ENCODE results near the gene CILP. TPM values are rescaled to one million over a fixed set of nuclear protein-coding genes. Genes with fewer than 3 reads are reported as not detected.
"Not testable (repeated sequence)": the region's sequence is repeated elsewhere in the genome, so short reads cannot be mapped to it uniquely, and the experiment has no call there.

CILP gene
- total and polyA plus RNA-seq, 2 experiments from 2014 or later, result 0.03 TPM; not detected in 1

DNA sequence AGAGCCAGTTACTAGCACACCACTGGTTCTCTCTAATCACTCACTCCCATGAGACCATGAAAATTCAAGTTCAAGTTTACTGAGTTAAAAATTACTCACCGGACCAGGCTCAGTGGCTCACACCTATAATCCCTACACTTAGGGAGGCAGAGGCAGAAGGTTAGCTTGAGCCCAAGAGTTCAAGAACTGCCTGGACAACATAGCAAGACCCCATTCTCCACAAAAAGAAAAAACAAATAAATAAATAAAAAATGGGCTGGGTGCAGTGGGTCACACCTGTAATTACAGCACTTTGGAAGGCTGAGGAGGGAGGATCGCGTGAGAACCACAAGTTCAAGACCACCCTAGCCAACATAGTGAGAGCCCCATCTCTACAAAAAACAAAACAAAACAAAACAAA lies 21.2 kb upstream of the CILP start:
- H3K27me3 Mint-ChIP-seq (ENCODE audit: insufficient read depth, low read depth, poor library complexity), result peaks cover 3% of the 10 kb centered on the region
- Histone ChIP-seq H3K27ac (ENCODE audit: low read depth) (no peak overlapping the region), H2AFZ (no peak overlapping the region), H3K27me3 (ENCODE audit: insufficient read depth) (no peaks in the 10 kb centered on the region), H3K79me2 (replicated peaks; ENCODE audit: insufficient read depth) (no peaks in the 10 kb centered on the region), H3K36me3 (ENCODE audit: insufficient read depth) (no peaks in the 10 kb centered on the region), H3K9me2 (ENCODE audit: insufficient read depth) (no peaks in the 10 kb centered on the region), H3K4me1 (ENCODE audit: insufficient read depth) (peaks cover 1% of the 10 kb centered on the region; the same call in 1 of the 2 replicates), H4K20me1 (replicated peaks; ENCODE audit: insufficient read depth) (no peaks in the 10 kb centered on the region), H3K4me2 (no peak overlapping the region), H3K4me3 (no peak overlapping the region), H3F3A (replicated peaks; ENCODE audit: low read depth) (0 out of 2 replicates have a peak, but pooled peaks cover 3% of the 10 kb centered on the region)
- DNase-seq (ENCODE audit: low spot score), result no peak
- no peak overlapping the region for H3K27ac Mint-ChIP-seq
- H3K4me3 Mint-ChIP-seq, result no peak overlapping the region
- no peak for ATAC-seq
- no peaks in the 10 kb centered on the region for H3K4me1 Mint-ChIP-seq
- no peaks in the 10 kb centered on the region for H3K9me3 Mint-ChIP-seq
- H3K36me3 Mint-ChIP-seq (ENCODE audit: low read depth), result no peaks in the 10 kb centered on the region
- TF ChIP-seq EZH2 (IDR thresholded peaks at IDR 0.05; ENCODE audit: low read depth, unreplicated experiment) (no peak), NANOG (IDR thresholded peaks at IDR 0.05; ENCODE audit: borderline replicate concordance) (no peak), ZNF331 (CRISPR knock-in tag; IDR thresholded peaks at IDR 0.05; ENCODE audit: low read depth) (no peak), ZNF114 (CRISPR knock-in tag; IDR thresholded peaks at IDR 0.05) (no peak), CREB1 (CRISPR knock-in tag; IDR thresholded peaks at IDR 0.05; ENCODE audit: low read depth) (no peak), EZH2phosphoT487 (IDR thresholded peaks at IDR 0.05; ENCODE audit: unreplicated experiment) (no peak)
- TF ChIP-seq, protein P1, sequence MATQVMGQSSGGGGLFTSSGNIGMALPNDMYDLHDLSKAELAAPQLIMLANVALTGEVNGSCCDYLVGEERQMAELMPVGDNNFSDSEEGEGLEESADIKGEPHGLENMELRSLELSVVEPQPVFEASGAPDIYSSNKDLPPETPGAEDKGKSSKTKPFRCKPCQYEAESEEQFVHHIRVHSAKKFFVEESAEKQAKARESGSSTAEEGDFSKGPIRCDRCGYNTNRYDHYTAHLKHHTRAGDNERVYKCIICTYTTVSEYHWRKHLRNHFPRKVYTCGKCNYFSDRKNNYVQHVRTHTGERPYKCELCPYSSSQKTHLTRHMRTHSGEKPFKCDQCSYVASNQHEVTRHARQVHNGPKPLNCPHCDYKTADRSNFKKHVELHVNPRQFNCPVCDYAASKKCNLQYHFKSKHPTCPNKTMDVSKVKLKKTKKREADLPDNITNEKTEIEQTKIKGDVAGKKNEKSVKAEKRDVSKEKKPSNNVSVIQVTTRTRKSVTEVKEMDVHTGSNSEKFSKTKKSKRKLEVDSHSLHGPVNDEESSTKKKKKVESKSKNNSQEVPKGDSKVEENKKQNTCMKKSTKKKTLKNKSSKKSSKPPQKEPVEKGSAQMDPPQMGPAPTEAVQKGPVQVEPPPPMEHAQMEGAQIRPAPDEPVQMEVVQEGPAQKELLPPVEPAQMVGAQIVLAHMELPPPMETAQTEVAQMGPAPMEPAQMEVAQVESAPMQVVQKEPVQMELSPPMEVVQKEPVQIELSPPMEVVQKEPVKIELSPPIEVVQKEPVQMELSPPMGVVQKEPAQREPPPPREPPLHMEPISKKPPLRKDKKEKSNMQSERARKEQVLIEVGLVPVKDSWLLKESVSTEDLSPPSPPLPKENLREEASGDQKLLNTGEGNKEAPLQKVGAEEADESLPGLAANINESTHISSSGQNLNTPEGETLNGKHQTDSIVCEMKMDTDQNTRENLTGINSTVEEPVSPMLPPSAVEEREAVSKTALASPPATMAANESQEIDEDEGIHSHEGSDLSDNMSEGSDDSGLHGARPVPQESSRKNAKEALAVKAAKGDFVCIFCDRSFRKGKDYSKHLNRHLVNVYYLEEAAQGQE (IDR thresholded peaks at IDR 0.05; ENCODE audit: unreplicated experiment), result no peak
- TF ChIP-seq, protein P2, sequence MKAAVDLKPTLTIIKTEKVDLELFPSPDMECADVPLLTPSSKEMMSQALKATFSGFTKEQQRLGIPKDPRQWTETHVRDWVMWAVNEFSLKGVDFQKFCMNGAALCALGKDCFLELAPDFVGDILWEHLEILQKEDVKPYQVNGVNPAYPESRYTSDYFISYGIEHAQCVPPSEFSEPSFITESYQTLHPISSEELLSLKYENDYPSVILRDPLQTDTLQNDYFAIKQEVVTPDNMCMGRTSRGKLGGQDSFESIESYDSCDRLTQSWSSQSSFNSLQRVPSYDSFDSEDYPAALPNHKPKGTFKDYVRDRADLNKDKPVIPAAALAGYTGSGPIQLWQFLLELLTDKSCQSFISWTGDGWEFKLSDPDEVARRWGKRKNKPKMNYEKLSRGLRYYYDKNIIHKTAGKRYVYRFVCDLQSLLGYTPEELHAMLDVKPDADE (IDR thresholded peaks at IDR 0.05), result no peak
- TF ChIP-seq, protein P3, sequence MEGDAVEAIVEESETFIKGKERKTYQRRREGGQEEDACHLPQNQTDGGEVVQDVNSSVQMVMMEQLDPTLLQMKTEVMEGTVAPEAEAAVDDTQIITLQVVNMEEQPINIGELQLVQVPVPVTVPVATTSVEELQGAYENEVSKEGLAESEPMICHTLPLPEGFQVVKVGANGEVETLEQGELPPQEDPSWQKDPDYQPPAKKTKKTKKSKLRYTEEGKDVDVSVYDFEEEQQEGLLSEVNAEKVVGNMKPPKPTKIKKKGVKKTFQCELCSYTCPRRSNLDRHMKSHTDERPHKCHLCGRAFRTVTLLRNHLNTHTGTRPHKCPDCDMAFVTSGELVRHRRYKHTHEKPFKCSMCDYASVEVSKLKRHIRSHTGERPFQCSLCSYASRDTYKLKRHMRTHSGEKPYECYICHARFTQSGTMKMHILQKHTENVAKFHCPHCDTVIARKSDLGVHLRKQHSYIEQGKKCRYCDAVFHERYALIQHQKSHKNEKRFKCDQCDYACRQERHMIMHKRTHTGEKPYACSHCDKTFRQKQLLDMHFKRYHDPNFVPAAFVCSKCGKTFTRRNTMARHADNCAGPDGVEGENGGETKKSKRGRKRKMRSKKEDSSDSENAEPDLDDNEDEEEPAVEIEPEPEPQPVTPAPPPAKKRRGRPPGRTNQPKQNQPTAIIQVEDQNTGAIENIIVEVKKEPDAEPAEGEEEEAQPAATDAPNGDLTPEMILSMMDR (conservative IDR thresholded peaks at IDR 0.05; ENCODE audit: low read depth in 2 of 2), result no peak

DNA sequence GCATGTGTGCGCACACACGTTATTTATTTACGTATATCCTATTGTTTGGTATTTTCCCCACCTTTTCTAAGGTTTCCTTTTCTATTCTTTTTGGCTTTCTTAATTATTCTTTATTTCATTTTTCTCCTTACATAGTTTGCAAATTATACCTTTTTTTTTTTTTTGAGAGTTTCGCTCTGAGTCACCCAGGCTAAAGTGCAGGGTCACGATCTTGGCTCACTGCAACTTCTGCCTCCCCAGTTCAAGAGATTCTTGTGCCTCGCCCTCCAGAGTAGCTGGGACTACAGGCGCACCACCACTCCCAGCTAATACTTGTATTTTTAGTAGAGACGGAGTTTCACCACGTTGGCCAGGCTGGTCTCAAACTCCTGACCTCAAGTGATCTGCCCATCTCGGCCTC lies 20.0 kb upstream of the CILP start:
- Histone ChIP-seq H3K4me3 (no peak overlapping the region), H3K27me3 (ENCODE audit: insufficient read depth) (no peaks in the 10 kb centered on the region), H2AFZ (no peak overlapping the region), H3K79me2 (replicated peaks; ENCODE audit: insufficient read depth) (no peaks in the 10 kb centered on the region), H3K36me3 (ENCODE audit: insufficient read depth) (no peaks in the 10 kb centered on the region), H4K20me1 (replicated peaks; ENCODE audit: insufficient read depth) (no peaks in the 10 kb centered on the region), H3K4me1 (ENCODE audit: insufficient read depth) (peaks cover 8% of the 10 kb centered on the region), H3K4me2 (no peak overlapping the region), H3K9me2 (ENCODE audit: insufficient read depth) (no peaks in the 10 kb centered on the region), H3F3A (replicated peaks; ENCODE audit: low read depth) (0 out of 2 replicates have a peak, but pooled peaks cover 3% of the 10 kb centered on the region), H3K27ac (ENCODE audit: low read depth) (no peak overlapping the region)
- Mint-ChIP-seq H3K27me3 (ENCODE audit: insufficient read depth, low read depth, poor library complexity) (peaks cover 3% of the 10 kb centered on the region), H3K9me3 (no peaks in the 10 kb centered on the region), H3K36me3 (ENCODE audit: low read depth) (no peaks in the 10 kb centered on the region), H3K27ac (no peak overlapping the region), H3K4me1 (peaks cover 1% of the 10 kb centered on the region; the same call in 2 of the 3 replicates), H3K4me3 (no peak overlapping the region)
- ATAC-seq (no peak), DNase-seq (ENCODE audit: low spot score) (no peak)
- TF ChIP-seq, protein P2 (IDR thresholded peaks at IDR 0.05), result no peak
- TF ChIP-seq CREB1 (CRISPR knock-in tag; IDR thresholded peaks at IDR 0.05; ENCODE audit: low read depth) (no peak), POLR2AphosphoS5 (IDR thresholded peaks at IDR 0.05; ENCODE audit: low read depth) (no peak)

DNA sequence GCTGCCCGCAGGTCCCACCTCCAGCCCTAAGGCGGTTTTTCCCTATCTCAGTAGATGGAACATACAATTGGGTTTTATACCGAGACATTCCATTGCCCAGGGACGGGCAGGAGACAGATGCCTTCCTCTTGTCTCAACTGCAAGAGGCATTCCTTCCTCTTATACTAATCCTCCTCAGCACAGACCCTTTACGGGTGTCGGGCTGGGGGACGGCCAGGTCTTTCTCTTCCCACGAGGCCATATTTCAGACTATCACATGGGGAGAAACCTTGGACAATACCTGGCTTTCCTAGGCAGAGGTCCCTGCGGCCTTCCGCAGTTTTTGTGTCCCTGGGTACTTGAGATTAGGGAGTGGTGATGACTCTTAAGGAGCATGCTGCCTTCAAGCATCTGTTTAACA lies 15.6 kb upstream of the CILP start:
- not testable (repeated sequence) for H3K36me3 Mint-ChIP-seq (ENCODE audit: low read depth); H3K4me1 ChIP-seq (ENCODE audit: insufficient read depth); H3K9me2 ChIP-seq (ENCODE audit: insufficient read depth); H3K4me2 ChIP-seq; H3K4me3 ChIP-seq; H3K79me2 ChIP-seq (replicated peaks; ENCODE audit: insufficient read depth); H3K4me1 Mint-ChIP-seq; ATAC-seq; H4K20me1 ChIP-seq (replicated peaks; ENCODE audit: insufficient read depth); H3K27me3 ChIP-seq (ENCODE audit: insufficient read depth); DNase-seq (ENCODE audit: low spot score); H3K27me3 Mint-ChIP-seq (ENCODE audit: insufficient read depth, low read depth, poor library complexity); H3K27ac Mint-ChIP-seq; H3K9me3 Mint-ChIP-seq; H3K36me3 ChIP-seq (ENCODE audit: insufficient read depth); H3F3A ChIP-seq (replicated peaks; ENCODE audit: low read depth); H3K4me3 Mint-ChIP-seq
- 0 out of 2 replicates have a peak overlapping the region, but pooled peaks have one; percentile 81 for H3K27ac ChIP-seq (ENCODE audit: low read depth)
- H2AFZ ChIP-seq, result peak overlapping the region; percentile 81; the same call in 1 of the 2 replicates
